Thyroid gland (tissue), 4 donors: ENCODE results near the gene PRRG3.

Experiments used
- CTCF ChIP-seq, 6 experiments: fragments of 200-600 bp in 3 of 6; fragments of 450-650 bp in 3 of 6; sonication (generic) in 3 of 6; IDR thresholded peaks; one replicate each; pipeline ENCODE4 v1.5.1; 2016 to 2019; ENCODE audit warnings: antibody characterized with exemption in 6 of 6, mild to moderate bottlenecking in 2 of 6, inconsistent platforms in 1 of 6, moderate library complexity in 1 of 6
- POLR2A ChIP-seq, 2 donors: fragments of 450-650 bp; IDR thresholded peaks; one replicate each; pipeline ENCODE4 v1.6.1; 2017; ENCODE audit warnings: antibody characterized with exemption in 2 of 2, mild to moderate bottlenecking in 2 of 2, moderate library complexity in 1 of 2

- TF ChIP-seq CTCF (IDR thresholded peaks at IDR 0.05) (no peak), POLR2A (IDR thresholded peaks at IDR 0.05) (no peak)
Measured at GRCh38 chrX:151727346-151727745, 32.1 kb downstream of the PRRG3 start.
